SU-DHL-6 (cell line): ENCODE results near the gene HIF3A.

Experiments
- H2AFZ ChIP-seq: fragments of 200-600 bp; sonication (generic); 2 replicates; pipeline ENCODE4 v1.6.1; 2014; ENCODE audit warnings: low read depth, mild to moderate bottlenecking, moderate library complexity, mixed read lengths, antibody characterized with exemption, low read length; ENCODE audit not compliant: severe bottlenecking
- H3F3A ChIP-seq: fragments of 200-600 bp; shearing (Covaris generic); 2 replicates; pipeline ENCODE4 v1.6.0; 2016; ENCODE audit warnings: antibody characterized with exemption, mild to moderate bottlenecking; ENCODE audit not compliant: insufficient read depth
- H3K27ac ChIP-seq: fragments of 200-600 bp; sonication (generic); 2 replicates; pipeline ENCODE4 v1.5.1; 2016; ENCODE audit warnings: low read depth, mild to moderate bottlenecking, low read length, moderate library complexity, mixed read lengths
- H3K27me3 ChIP-seq: fragments of 200-600 bp; sonication (generic), shearing (Covaris generic); 2 replicates; pipeline ENCODE4 v1.6.0; 2014; ENCODE audit warnings: mild to moderate bottlenecking, low read length
- H3K36me3 ChIP-seq: fragments of 200-600 bp; sonication (generic); 2 replicates; pipeline ENCODE4 v1.6.1; 2014; ENCODE audit warnings: mild to moderate bottlenecking, low read length, mixed read lengths
- H3K4me2 ChIP-seq: fragments of 300-600, 200-600 bp; shearing (Covaris generic), sonication (generic); 2 replicates; pipeline ENCODE4 v1.6.0; 2014; ENCODE audit warnings: low read length, low read depth, mild to moderate bottlenecking; ENCODE audit not compliant: poor library complexity, severe bottlenecking
- H3K4me3 ChIP-seq: fragments of 200-600 bp; sonication (generic); 2 replicates; pipeline ENCODE4 v1.5.1; 2014; ENCODE audit warnings: antibody characterized with exemption, low read length, mild to moderate bottlenecking, mixed read lengths; ENCODE audit not compliant: insufficient read depth, poor library complexity, severe bottlenecking
- H3K79me2 ChIP-seq: fragments of 200-600 bp; sonication (generic); 2 replicates; pipeline ENCODE4 v1.6.1; 2014; ENCODE audit warnings: mild to moderate bottlenecking, low read length, moderate library complexity; ENCODE audit not compliant: insufficient read depth
- H3K9ac ChIP-seq: fragments of 200-600 bp; sonication (generic); 2 replicates; pipeline ENCODE4 v1.7.0; 2014; ENCODE audit warnings: mild to moderate bottlenecking, low read length
- H3K9me2 ChIP-seq: fragments of 200-600 bp; sonication (generic); replicated peaks from 2 replicates; pipeline ENCODE4 v1.6.1; 2014; ENCODE audit warnings: low read length; ENCODE audit not compliant: insufficient read depth
- H3K9me3 ChIP-seq: fragments of 200-600 bp; sonication (generic); 2 replicates; pipeline ENCODE4 v1.6.1; 2014; ENCODE audit warnings: low read length, mixed read lengths; ENCODE audit not compliant: insufficient read depth
- H4K20me1 ChIP-seq: fragments of 200-600 bp; sonication (generic); 2 replicates; pipeline ENCODE4 v1.6.1; 2014; ENCODE audit warnings: low read depth, mild to moderate bottlenecking, antibody characterized with exemption, low read length, moderate library complexity, mixed read lengths
- EZH2phosphoT487 ChIP-seq: fragments of 200-600 bp; sonication (generic), shearing (Covaris generic); conservative IDR thresholded peaks from 2 replicates; pipeline ENCODE4 v1.6.1; 2018; ENCODE audit warnings: mild to moderate bottlenecking, antibody characterized with exemption, low read length, moderate library complexity, mixed read lengths
- TF ChIP-seq, protein P1 (sequence below): fragments of 200-600 bp; sonication (generic); IDR thresholded peaks from one replicate; pipeline ENCODE4 v1.5.1; 2017; ENCODE audit warnings: antibody characterized with exemption, mild to moderate bottlenecking, low read length, moderate library complexity; ENCODE audit not compliant: insufficient read depth, poor library complexity, severe bottlenecking

The HIF3A gene

DNA sequence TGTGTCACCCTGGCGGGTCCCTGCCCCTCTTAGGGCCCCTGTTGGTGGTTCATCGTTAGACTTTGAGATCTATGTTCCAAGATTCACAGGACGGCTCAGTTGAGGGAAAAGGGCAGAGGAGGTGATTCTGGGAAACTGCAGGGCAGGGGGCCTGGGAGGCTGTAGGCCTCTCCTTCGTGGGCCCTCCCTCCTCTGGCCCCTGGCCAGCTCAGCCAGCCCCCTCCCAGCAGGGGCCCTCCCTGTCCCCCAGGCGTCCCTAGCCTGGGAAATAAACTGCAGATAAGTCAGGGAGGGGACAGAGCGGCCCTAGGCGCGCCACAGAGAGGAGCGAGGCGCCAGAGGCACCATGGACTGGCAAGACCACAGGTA is 6.5 kb downstream of the HIF3A start:
- Histone ChIP-seq H3K9me3 (no peaks in the 10 kb centered on the region), H3K9me2 (no peaks in the 10 kb centered on the region), H3K79me2 (no peaks in the 10 kb centered on the region), H3F3A (no peaks in the 10 kb centered on the region), H3K27ac (no peak overlapping the region), H2AFZ (no peak overlapping the region), H3K36me3 (no peaks in the 10 kb centered on the region), H3K4me2 (no peak overlapping the region), H3K27me3 (no peaks in the 10 kb centered on the region), H3K9ac (no peak overlapping the region), H4K20me1 (no peaks in the 10 kb centered on the region), H3K4me3 (no peak overlapping the region)
- no peak for TF ChIP-seq EZH2phosphoT487
- TF ChIP-seq, protein P1, sequence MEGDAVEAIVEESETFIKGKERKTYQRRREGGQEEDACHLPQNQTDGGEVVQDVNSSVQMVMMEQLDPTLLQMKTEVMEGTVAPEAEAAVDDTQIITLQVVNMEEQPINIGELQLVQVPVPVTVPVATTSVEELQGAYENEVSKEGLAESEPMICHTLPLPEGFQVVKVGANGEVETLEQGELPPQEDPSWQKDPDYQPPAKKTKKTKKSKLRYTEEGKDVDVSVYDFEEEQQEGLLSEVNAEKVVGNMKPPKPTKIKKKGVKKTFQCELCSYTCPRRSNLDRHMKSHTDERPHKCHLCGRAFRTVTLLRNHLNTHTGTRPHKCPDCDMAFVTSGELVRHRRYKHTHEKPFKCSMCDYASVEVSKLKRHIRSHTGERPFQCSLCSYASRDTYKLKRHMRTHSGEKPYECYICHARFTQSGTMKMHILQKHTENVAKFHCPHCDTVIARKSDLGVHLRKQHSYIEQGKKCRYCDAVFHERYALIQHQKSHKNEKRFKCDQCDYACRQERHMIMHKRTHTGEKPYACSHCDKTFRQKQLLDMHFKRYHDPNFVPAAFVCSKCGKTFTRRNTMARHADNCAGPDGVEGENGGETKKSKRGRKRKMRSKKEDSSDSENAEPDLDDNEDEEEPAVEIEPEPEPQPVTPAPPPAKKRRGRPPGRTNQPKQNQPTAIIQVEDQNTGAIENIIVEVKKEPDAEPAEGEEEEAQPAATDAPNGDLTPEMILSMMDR: no peak

DNA sequence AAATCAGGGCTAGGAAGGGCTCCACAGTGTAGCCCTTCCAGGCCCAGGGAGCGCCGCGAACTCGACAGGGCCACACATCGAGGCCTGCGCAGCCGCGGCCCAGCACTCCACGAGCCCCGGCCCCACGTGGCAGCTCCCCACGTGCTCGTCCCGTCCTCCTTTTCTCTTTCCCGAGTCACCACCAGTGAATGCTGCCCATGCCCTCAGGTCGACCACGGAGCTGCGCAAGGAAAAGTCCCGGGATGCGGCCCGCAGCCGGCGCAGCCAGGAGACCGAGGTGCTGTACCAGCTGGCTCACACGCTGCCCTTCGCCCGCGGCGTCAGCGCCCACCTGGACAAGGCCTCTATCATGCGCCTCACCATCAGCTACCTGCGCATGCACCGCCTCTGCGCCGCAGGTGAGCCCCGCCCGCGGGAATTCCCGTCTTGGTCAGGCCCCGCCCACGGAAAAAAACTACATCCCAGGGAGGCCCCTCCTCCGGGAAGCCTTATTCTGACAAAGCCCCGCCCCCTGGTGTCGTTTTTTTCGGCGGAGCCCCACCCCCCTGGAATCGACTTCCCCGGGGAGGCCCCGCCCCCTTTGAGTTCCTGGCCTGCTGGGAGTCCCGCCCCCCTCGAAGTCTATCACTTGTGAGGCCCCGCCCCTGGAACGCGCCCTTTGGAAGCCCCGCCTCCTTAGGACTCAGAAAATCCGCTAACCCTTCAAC is 7.0 kb downstream of the HIF3A start:
- Histone ChIP-seq H3K9ac (no peak overlapping the region), H3K4me3 (no peak overlapping the region), H3F3A (no peaks in the 10 kb centered on the region), H2AFZ (no peak overlapping the region), H3K36me3 (no peaks in the 10 kb centered on the region), H3K27ac (no peak overlapping the region), H4K20me1 (no peaks in the 10 kb centered on the region), H3K4me2 (no peak overlapping the region), H3K27me3 (no peaks in the 10 kb centered on the region), H3K79me2 (no peaks in the 10 kb centered on the region), H3K9me3 (no peaks in the 10 kb centered on the region), H3K9me2 (no peaks in the 10 kb centered on the region)
- TF ChIP-seq, protein P1: no peak

DNA sequence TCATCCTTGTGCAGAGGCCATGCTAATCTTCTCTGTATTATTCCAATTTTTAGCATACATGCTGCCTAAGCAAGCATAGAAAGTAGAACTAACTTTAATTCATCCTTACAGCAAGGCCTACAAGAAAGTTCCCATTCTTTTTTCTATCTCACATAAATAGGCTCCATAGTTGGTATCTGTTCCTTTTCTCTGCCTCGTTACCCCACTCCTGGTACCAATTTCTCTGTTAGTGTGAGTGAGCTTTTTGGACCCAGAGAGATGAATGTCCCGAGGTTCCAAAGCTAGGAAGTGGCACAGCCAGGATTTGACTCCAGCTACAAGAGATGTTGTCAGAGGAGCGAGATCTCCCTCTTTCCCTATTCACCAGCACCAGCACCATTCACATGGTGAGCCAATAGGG is 9.7 kb downstream of the HIF3A start:
- Histone ChIP-seq H3K9me3 (no peaks in the 10 kb centered on the region), H3F3A (no peaks in the 10 kb centered on the region), H3K4me2 (no peak overlapping the region), H3K36me3 (no peaks in the 10 kb centered on the region), H3K27ac (no peak overlapping the region), H3K79me2 (no peaks in the 10 kb centered on the region), H3K4me3 (no peak overlapping the region), H2AFZ (no peak overlapping the region), H3K9ac (no peak overlapping the region), H4K20me1 (no peaks in the 10 kb centered on the region), H3K9me2 (no peaks in the 10 kb centered on the region), H3K27me3 (no peaks in the 10 kb centered on the region)
- no peak for TF ChIP-seq EZH2phosphoT487
- TF ChIP-seq, protein P1: no peak
